ENCODE measurements around the gene TSPAN32.

- TF ChIP-seq, protein P1, sequence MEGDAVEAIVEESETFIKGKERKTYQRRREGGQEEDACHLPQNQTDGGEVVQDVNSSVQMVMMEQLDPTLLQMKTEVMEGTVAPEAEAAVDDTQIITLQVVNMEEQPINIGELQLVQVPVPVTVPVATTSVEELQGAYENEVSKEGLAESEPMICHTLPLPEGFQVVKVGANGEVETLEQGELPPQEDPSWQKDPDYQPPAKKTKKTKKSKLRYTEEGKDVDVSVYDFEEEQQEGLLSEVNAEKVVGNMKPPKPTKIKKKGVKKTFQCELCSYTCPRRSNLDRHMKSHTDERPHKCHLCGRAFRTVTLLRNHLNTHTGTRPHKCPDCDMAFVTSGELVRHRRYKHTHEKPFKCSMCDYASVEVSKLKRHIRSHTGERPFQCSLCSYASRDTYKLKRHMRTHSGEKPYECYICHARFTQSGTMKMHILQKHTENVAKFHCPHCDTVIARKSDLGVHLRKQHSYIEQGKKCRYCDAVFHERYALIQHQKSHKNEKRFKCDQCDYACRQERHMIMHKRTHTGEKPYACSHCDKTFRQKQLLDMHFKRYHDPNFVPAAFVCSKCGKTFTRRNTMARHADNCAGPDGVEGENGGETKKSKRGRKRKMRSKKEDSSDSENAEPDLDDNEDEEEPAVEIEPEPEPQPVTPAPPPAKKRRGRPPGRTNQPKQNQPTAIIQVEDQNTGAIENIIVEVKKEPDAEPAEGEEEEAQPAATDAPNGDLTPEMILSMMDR (IDR thresholded peaks at IDR 0.05 in 2 of 3, conservative IDR thresholded peaks at IDR 0.05 in 1 of 3; ENCODE audit: borderline replicate concordance in 1 of 3, insufficient read depth in 1 of 3, low read depth in 2 of 3, low read length in 2 of 3) = no peak
- TF ChIP-seq SRF (IDR thresholded peaks at IDR 0.05; ENCODE audit: low read depth) = no peak
Measured at GRCh38 chr11:2273771-2274170, 28.0 kb upstream of the TSPAN32 start.

Measured in HCT116 (cell line).